SK-N-MC (cell line): ENCODE results near the gene PPHLN1.

ENCODE experiments used
- EZH2 ChIP-seq: fragments of 200-600 bp; sonication (generic); IDR thresholded peaks from one replicate; pipeline ENCODE4 v1.6.1; 2017; ENCODE audit warnings: antibody characterized with exemption
- POLR2AphosphoS5 ChIP-seq: IDR thresholded peaks from 2 replicates; pipeline ENCODE4 v1.6.1; 2012; ENCODE audit warnings: mild to moderate bottlenecking, low read depth, low read length, borderline replicate concordance

DNA sequence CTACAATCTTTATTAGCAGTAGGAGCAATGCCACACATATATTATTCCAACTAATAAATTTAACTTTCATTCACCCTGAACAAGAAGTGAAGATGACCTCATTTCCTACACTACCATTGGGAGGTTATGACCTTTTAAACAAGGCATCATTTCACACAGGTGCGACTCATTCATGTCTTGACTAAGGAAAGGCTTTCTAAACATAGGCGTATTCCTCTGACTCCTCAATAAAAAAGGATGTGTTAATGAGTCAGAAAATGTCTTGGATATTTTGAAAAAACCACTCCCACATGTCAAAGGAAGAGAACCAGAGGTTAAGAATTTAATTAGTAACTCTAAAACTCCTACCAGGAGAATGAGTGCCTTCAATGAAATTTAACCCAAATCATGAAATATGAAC is 148.4 kb downstream of the PPHLN1 start:
- TF ChIP-seq POLR2AphosphoS5 (no peak), EZH2 (no peak)
